Tibial nerve (tissue), 4 donors: ENCODE measurements around the gene PDLIM7. TPM values are rescaled to one million over a fixed set of nuclear protein-coding genes. Genes with fewer than 3 reads are reported as not detected.
A peak's percentile ranks its signal among the peaks of the same experiment; 100 is the strongest.

Experiments used
- DNase-seq, 2 donors: peaks; one replicate each; pipeline ENCODE4 v3.0.0-alpha.2; 2019; ENCODE audit warnings: low spot score in 2 of 2
- H3K27ac ChIP-seq, 4 donors: fragments of 200-600 bp; sonication (generic) in 3 of 4; one replicate each; pipeline ENCODE4 v1.5.1; 2017 to 2019; ENCODE audit warnings: mild to moderate bottlenecking in 1 of 4
- H3K27me3 ChIP-seq, 2 donors: fragments of 200-600 bp; sonication (generic) in 1 of 2; one replicate each; pipeline versions ENCODE4 v1.5.1 to v1.6.0; 2017 to 2019
- H3K36me3 ChIP-seq, 3 donors: fragments of 200-600 bp; sonication (generic); one replicate each; pipeline ENCODE4 v1.5.1; 2018 to 2019
- H3K4me1 ChIP-seq, 4 donors: fragments of 200-600 bp; sonication (generic) in 3 of 4; one replicate each; pipeline ENCODE4 v1.5.1; 2017 to 2019
- H3K4me3 ChIP-seq, 4 donors: fragments of 200-600 bp; sonication (generic) in 3 of 4; one replicate each; pipeline ENCODE4 v1.5.1; 2017 to 2019; ENCODE audit warnings: mild to moderate bottlenecking in 1 of 4, moderate library complexity in 1 of 4
- H3K9me3 ChIP-seq, 4 donors: fragments of 200-600 bp; sonication (generic) in 3 of 4; one replicate each; pipeline ENCODE4 v1.5.1; 2017 to 2019
- CTCF ChIP-seq, 5 experiments: fragments of 200-600 bp in 3 of 5; fragments of 450-650 bp in 2 of 5; sonication (generic) in 3 of 5; IDR thresholded peaks; one replicate each; pipeline ENCODE4 v1.5.1; 2016 to 2019; ENCODE audit warnings: antibody characterized with exemption in 5 of 5, mild to moderate bottlenecking in 3 of 5, moderate library complexity in 2 of 5
- EP300 ChIP-seq, 2 donors: sonication (generic); formaldehyde crosslinking; IDR thresholded peaks; one replicate each; pipeline ENCODE4 v1.6.1; 2017; ENCODE audit warnings: antibody characterized with exemption in 2 of 2, mild to moderate bottlenecking in 1 of 2
- POLR2A ChIP-seq, 2 donors: fragments of 450-650 bp; IDR thresholded peaks; one replicate each; pipeline ENCODE4 v1.6.1; 2017; ENCODE audit warnings: antibody characterized with exemption in 2 of 2, mild to moderate bottlenecking in 2 of 2, moderate library complexity in 2 of 2
- WGBS, 2 donors: methylation state at CpG; one replicate each; pipeline ENCODE4 v1.1.5; 2018; 5-methylcytosine and 5-hydroxymethylcytosine counted together
- total RNA-seq, 4 donors: library from RNA; depleted of rRNA; stranded (reverse); fragments of >200 nt; gene quantifications; one replicate each; pipeline ENCODE4 v1.1.0, GENCODE V29; 2016

Gene PDLIM7
- total RNA-seq, 4 donors from 2014 or later: 78.0 to 138 (median 89.9) TPM

GRCh38 chr5:177467436-177467835 lies 30.0 kb downstream of the PDLIM7 start:
- no peak overlapping the region for H3K27ac ChIP-seq
- peaks cover 0 to 57% (median 4%) of the 10 kb centered on the region in 3 donors for H3K36me3 ChIP-seq
- no peak for DNase-seq

GRCh38 chr5:177466861-177467260 lies 30.5 kb downstream of the PDLIM7 start:
- no peak for DNase-seq
- no peak for TF ChIP-seq EP300 (IDR thresholded peaks at IDR 0.05)
- no peak for TF ChIP-seq CTCF (IDR thresholded peaks at IDR 0.05)
- no peak for TF ChIP-seq POLR2A (IDR thresholded peaks at IDR 0.05)
- H3K9me3 ChIP-seq: peaks cover 0 to 6% (median 0%) of the 10 kb centered on the region in 4 donors
- 91 to 97% methylated on average over 25 of the region's 25 CpGs for WGBS, 2 donors
- H3K4me1 ChIP-seq: peaks cover 0 to 39% (median 14%) of the 10 kb centered on the region in 4 donors
- H3K27ac ChIP-seq: no peak overlapping the region
- H3K36me3 ChIP-seq: peaks cover 0 to 63% (median 4%) of the 10 kb centered on the region in 3 donors
- H3K4me3 ChIP-seq: no peak overlapping the region
- no peaks in the 10 kb centered on the region for H3K27me3 ChIP-seq

More at GRCh38 chr5:177467436-177467835, 30.0 kb downstream of the PDLIM7 start:
- peaks cover 0 to 6% (median 0%) of the 10 kb centered on the region in 4 donors for H3K9me3 ChIP-seq
- H3K4me1 ChIP-seq: peaks cover 0 to 40% (median 20%) of the 10 kb centered on the region in 4 donors
- no peak for TF ChIP-seq EP300 (IDR thresholded peaks at IDR 0.05)
- 95 to 96% methylated on average over 30 of the region's 31 CpGs for WGBS, 2 donors
- H3K27me3 ChIP-seq: no peaks in the 10 kb centered on the region
- no peak overlapping the region for H3K4me3 ChIP-seq

GRCh38 chr5:177465044-177465443 lies 32.4 kb downstream of the PDLIM7 start:
- no peak for TF ChIP-seq EP300 (IDR thresholded peaks at IDR 0.05)
- no peak for TF ChIP-seq CTCF (IDR thresholded peaks at IDR 0.05)
- TF ChIP-seq POLR2A (IDR thresholded peaks at IDR 0.05): no peak
- peaks cover 0 to 77% (median 4%) of the 10 kb centered on the region in 3 donors for H3K36me3 ChIP-seq
- H3K4me3 ChIP-seq: no peak overlapping the region
- DNase-seq: no peak
- 87 to 99% methylated on average over 11 of the region's 11 CpGs for WGBS, 2 donors
- H3K9me3 ChIP-seq: peaks cover 0 to 6% (median 0%) of the 10 kb centered on the region in 4 donors
- no peak overlapping the region for H3K27ac ChIP-seq
- H3K4me1 ChIP-seq: peaks cover 0 to 20% (median 6%) of the 10 kb centered on the region in 4 donors
- H3K27me3 ChIP-seq: no peaks in the 10 kb centered on the region

- 80 to 81% methylated on average over 24 to 27 of the region's 27 CpGs for WGBS, 2 donors
- no peak overlapping the region for H3K4me3 ChIP-seq
- H3K4me1 ChIP-seq: peaks cover 0 to 8% (median under 1%) of the 10 kb centered on the region in 4 donors
- no peak for DNase-seq
- no peaks in the 10 kb centered on the region for H3K27me3 ChIP-seq
- H3K27ac ChIP-seq: peak overlapping the region in 2 of 4 donors; percentile 18 to 28
- peaks cover 0 to 87% (median 4%) of the 10 kb centered on the region in 3 donors for H3K36me3 ChIP-seq
- TF ChIP-seq CTCF (IDR thresholded peaks at IDR 0.05) (no peak), EP300 (IDR thresholded peaks at IDR 0.05) (no peak), POLR2A (IDR thresholded peaks at IDR 0.05) (no peak)
- H3K9me3 ChIP-seq: peaks cover 0 to 6% (median 0%) of the 10 kb centered on the region in 4 donors
These were observed 35.3 kb downstream of the PDLIM7 start for GRCh38 chr5:177462021-177462670.

GRCh38 chr5:177459819-177460628 lies 37.4 kb downstream of the PDLIM7 start:
- no peaks in the 10 kb centered on the region for H3K27me3 ChIP-seq
- H3K4me1 ChIP-seq: peaks cover 0 to 30% (median 10%) of the 10 kb centered on the region in 4 donors
- 89 to 93% methylated on average over 22 to 25 of the region's 28 CpGs for WGBS, 2 donors
- peaks cover 0 to 2% (median 0%) of the 10 kb centered on the region in 4 donors for H3K9me3 ChIP-seq
- peaks cover 0 to 66% (median 0%) of the 10 kb centered on the region in 3 donors for H3K36me3 ChIP-seq
- H3K27ac ChIP-seq: peak overlapping the region in 1 of 4 donors; percentile 6
- no peak for TF ChIP-seq CTCF (IDR thresholded peaks at IDR 0.05)
- no peak for DNase-seq
- H3K4me3 ChIP-seq: no peak overlapping the region
